Caco-2 (cell line): ENCODE measurements around the gene CDRT4. TPM values are rescaled to one million over a fixed set of nuclear protein-coding genes. Genes with fewer than 3 reads are reported as not detected.

Source experiments
- BruUV-seq: library from RNA; stranded (reverse); fragments of 400-500 nt; replicated peaks from 2 replicates; lab custom pipeline; 2021; lab: Mats Ljungman, UMichigan
- CTCF ChIA-PET: fragments of 300-600 bp; sonication (Branson Sonifier 250); formaldehyde crosslinking; loops from one replicate; lab custom pipeline; 2022; ENCODE audit warnings: antibody characterized with exemption; lab: Charles Lee
- POLR2A ChIA-PET: fragments of 300-600 bp; sonication (Branson Sonifier 250); formaldehyde crosslinking; loops from one replicate; lab custom pipeline; 2022; ENCODE audit warnings: antibody characterized with exemption; lab: Charles Lee
- DNase-seq, 2 experiments: peaks; one replicate each; pipeline versions ENCODE4 v3.0.0 to v3.0.0-alpha.2; 2020 to 2022
- H3K27me3 ChIP-seq: replicated peaks from 2 replicates; pipeline ENCODE4 v1.6.0; 2011; ENCODE audit warnings: low read length; ENCODE audit not compliant: control insufficient read depth, insufficient read depth
- H3K36me3 ChIP-seq: 2 replicates; pipeline ENCODE4 v1.5.1; 2011; ENCODE audit warnings: low read length; ENCODE audit not compliant: control insufficient read depth, insufficient read depth
- H3K4me1 ChIP-seq: fragments of 250-450 bp; sonication (Bioruptor Pico); 2 replicates; pipeline ENCODE4 v1.5.1; 2020; ENCODE audit warnings: mild to moderate bottlenecking
- H3K4me3 ChIP-seq: 2 replicates; pipeline ENCODE4 v1.5.1; 2011; ENCODE audit warnings: low read depth, mild to moderate bottlenecking, control low read depth, low read length
- H3K9me3 ChIP-seq: fragments of 250-450 bp; sonication (Bioruptor Pico); 2 replicates; pipeline ENCODE4 v1.5.1; 2020; ENCODE audit warnings: mild to moderate bottlenecking, moderate library complexity
- H3K27ac Mint-ChIP-seq: one replicate; pipeline ENCODE4 v1.8.0; 2022; ENCODE audit warnings: mixed read lengths; ENCODE audit not compliant: unreplicated experiment
- H3K27me3 Mint-ChIP-seq: one replicate; pipeline ENCODE4 v1.8.0; 2022; ENCODE audit warnings: mixed read lengths; ENCODE audit not compliant: insufficient read depth, unreplicated experiment
- H3K36me3 Mint-ChIP-seq: one replicate; pipeline ENCODE4 v1.8.0; 2022; ENCODE audit warnings: mild to moderate bottlenecking, mixed read lengths; ENCODE audit not compliant: insufficient read depth, unreplicated experiment
- H3K4me1 Mint-ChIP-seq: one replicate; pipeline ENCODE4 v1.8.0; 2022; ENCODE audit warnings: low read depth, mixed read lengths; ENCODE audit not compliant: unreplicated experiment
- H3K4me3 Mint-ChIP-seq: one replicate; pipeline ENCODE4 v1.8.0; 2022; ENCODE audit warnings: mild to moderate bottlenecking, moderate library complexity, mixed read lengths; ENCODE audit not compliant: unreplicated experiment
- H3K9me3 Mint-ChIP-seq: one replicate; pipeline ENCODE4 v1.8.0; 2022; ENCODE audit warnings: mixed read lengths; ENCODE audit not compliant: unreplicated experiment
- intact Hi-C: fragments of 100-400 bp; cut with micrococcal nuclease; formaldehyde crosslinking; loops from one replicate; pipeline ENCODE4 v1.10.0; 2022; ENCODE audit not compliant: unreplicated experiment
- total RNA-seq: library from RNA; stranded (reverse); gene quantifications from 2 replicates; pipeline ENCODE4 v1.2.3, GENCODE V29; 2022
- TF ChIP-seq, protein P1 (sequence below), 2 experiments: fragments of 200-600 bp in 1 of 2; IDR thresholded peaks; 1 replicate in 1 of 2; 2 replicates in 1 of 2; pipeline versions ENCODE4 v1.5.1 to v1.8.0; 2011 to 2022; ENCODE audit warnings: antibody characterized with exemption in 1 of 2, control low read depth in 1 of 2, inconsistent platforms in 1 of 2, low read depth in 1 of 2, low read length in 1 of 2, mild to moderate bottlenecking in 1 of 2, moderate library complexity in 1 of 2; ENCODE audit not compliant: insufficient read depth in 1 of 2, severe bottlenecking in 1 of 2, unreplicated experiment in 1 of 2

Gene CDRT4
- total RNA-seq, 1 experiment from 2014 or later: 6.3 TPM

DNA sequence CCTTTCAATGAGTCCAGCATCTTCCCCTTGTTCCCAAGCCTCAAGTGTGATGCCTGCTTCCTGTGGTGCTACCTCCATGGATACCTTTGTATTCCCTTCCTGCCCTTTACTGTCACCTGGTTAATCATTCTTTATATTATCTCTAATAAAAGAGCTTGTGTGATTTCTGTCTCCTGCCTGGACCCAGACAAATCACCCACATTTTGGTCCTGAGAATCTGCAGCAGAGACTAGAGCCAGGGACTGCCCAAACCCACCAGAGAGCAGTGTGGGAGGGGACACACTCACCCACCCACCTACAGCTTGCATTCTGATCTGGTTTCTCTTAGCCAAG is 30.2 kb downstream of the CDRT4 start:
- no peaks in the 10 kb centered on the region for H3K9me3 Mint-ChIP-seq
- intact Hi-C loops: no loop called here
- BruUV-seq: no TSS peak
- no peak overlapping the region for H3K4me3 Mint-ChIP-seq
- TF ChIP-seq, protein P1, sequence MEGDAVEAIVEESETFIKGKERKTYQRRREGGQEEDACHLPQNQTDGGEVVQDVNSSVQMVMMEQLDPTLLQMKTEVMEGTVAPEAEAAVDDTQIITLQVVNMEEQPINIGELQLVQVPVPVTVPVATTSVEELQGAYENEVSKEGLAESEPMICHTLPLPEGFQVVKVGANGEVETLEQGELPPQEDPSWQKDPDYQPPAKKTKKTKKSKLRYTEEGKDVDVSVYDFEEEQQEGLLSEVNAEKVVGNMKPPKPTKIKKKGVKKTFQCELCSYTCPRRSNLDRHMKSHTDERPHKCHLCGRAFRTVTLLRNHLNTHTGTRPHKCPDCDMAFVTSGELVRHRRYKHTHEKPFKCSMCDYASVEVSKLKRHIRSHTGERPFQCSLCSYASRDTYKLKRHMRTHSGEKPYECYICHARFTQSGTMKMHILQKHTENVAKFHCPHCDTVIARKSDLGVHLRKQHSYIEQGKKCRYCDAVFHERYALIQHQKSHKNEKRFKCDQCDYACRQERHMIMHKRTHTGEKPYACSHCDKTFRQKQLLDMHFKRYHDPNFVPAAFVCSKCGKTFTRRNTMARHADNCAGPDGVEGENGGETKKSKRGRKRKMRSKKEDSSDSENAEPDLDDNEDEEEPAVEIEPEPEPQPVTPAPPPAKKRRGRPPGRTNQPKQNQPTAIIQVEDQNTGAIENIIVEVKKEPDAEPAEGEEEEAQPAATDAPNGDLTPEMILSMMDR (IDR thresholded peaks at IDR 0.05; ENCODE audit: insufficient read depth in 1 of 2, low read depth in 1 of 2, low read length in 1 of 2, severe bottlenecking in 1 of 2, unreplicated experiment in 1 of 2): no peak
- peak overlapping the region; percentile 51 for H3K27ac Mint-ChIP-seq
- peaks cover 7% of the 10 kb centered on the region for H3K36me3 Mint-ChIP-seq
- H3K27me3 Mint-ChIP-seq: no peaks in the 10 kb centered on the region
- ChIA-PET POLR2A (no interaction called here), CTCF (no interaction called here)
- no peak for DNase-seq
- Histone ChIP-seq H3K36me3 (no peaks in the 10 kb centered on the region), H3K4me3 (no peak overlapping the region), H3K27me3 (no peaks in the 10 kb centered on the region), H3K4me1 (peaks cover 37% of the 10 kb centered on the region), H3K9me3 (no peaks in the 10 kb centered on the region)
- no peaks in the 10 kb centered on the region for H3K4me1 Mint-ChIP-seq

DNA sequence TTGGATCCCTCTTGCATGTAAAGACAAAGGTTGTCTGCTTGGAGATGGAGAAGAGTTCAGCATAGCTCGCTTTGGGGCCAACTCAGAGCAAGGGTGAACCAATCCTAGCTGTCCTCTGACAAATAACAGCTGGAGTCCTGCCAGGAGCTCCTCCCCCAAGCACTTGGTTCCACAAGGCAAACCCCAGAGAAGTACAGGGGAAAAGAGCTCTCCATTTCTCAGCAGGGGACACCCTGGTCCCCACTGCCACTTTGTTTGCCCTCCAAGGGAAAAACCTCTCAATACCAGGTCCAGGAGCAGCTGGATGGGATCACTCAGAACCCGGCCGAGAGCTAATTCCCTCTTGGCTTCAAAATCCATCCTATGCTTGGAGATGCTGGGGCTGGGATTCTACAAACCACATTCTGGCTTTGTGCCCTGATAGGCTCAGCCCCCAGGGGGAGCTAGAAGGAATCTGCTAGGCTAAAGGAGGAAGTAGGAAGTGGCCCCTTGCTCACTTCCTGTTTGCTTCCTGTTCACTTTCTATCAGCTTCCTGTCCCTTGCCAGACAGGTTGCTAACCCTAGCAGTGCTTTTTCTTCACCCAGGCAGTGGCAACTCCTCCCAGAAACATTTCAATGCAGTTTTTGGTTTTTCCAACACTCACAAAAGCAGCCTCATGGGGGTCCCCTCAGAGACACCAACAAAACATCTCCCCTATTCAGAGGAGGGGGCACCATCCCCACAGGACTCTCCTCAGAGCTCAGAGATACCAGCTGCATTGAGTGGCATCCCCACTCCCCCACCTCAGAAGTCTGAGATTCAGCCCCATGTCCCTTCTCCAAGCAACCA is 30.7 kb downstream of the CDRT4 start:
- DNase-seq: peak in 1 of 2 experiments; percentile 12
- Histone ChIP-seq H3K9me3 (no peaks in the 10 kb centered on the region), H3K4me3 (no peak overlapping the region), H3K4me1 (peaks cover 42% of the 10 kb centered on the region), H3K36me3 (no peaks in the 10 kb centered on the region), H3K27me3 (no peaks in the 10 kb centered on the region)
- Mint-ChIP-seq H3K4me1 (no peaks in the 10 kb centered on the region), H3K27me3 (no peaks in the 10 kb centered on the region), H3K36me3 (peaks cover 7% of the 10 kb centered on the region), H3K9me3 (no peaks in the 10 kb centered on the region), H3K27ac (peak overlapping the region; percentile 51), H3K4me3 (no peak overlapping the region)
- ChIA-PET CTCF (no interaction called here), POLR2A (no interaction called here)
- TF ChIP-seq, protein P1 (IDR thresholded peaks at IDR 0.05; ENCODE audit: insufficient read depth in 1 of 2, low read depth in 1 of 2, low read length in 1 of 2, severe bottlenecking in 1 of 2, unreplicated experiment in 1 of 2): no peak
- no TSS peak for BruUV-seq
- intact Hi-C loops: no loop called here

DNA sequence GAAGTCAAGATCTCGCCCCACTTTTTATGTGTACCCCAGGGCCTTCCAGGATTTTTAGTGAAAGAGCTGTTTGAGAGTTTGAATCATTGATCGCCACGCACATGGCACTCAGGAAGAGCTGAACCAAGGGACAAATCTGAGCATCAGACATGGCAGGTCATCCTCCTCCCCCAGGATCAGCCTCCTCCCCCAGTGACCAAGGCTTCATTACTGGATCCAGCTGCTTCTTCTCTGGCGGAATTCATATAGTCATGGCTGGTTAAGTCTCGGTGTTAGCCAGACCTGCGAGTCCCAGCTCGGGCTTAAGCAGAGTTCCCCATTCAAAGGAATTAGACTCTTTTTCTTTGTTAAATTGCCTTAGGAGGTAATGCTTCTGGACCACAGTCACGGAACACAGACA is 32.5 kb downstream of the CDRT4 start:
- Mint-ChIP-seq H3K27me3 (no peaks in the 10 kb centered on the region), H3K4me3 (no peak overlapping the region), H3K4me1 (no peaks in the 10 kb centered on the region), H3K36me3 (peaks cover 7% of the 10 kb centered on the region), H3K9me3 (no peaks in the 10 kb centered on the region), H3K27ac (peak overlapping the region; percentile 79)
- no peak overlapping the region for H3K4me3 ChIP-seq
- intact Hi-C loops: no loop called here
- H3K36me3 ChIP-seq: no peaks in the 10 kb centered on the region
- no TSS peak for BruUV-seq
- peaks cover 42% of the 10 kb centered on the region for H3K4me1 ChIP-seq
- no peak for DNase-seq
- TF ChIP-seq, protein P1 (IDR thresholded peaks at IDR 0.05; ENCODE audit: insufficient read depth in 1 of 2, low read depth in 1 of 2, low read length in 1 of 2, severe bottlenecking in 1 of 2, unreplicated experiment in 1 of 2): no peak
- no peaks in the 10 kb centered on the region for H3K9me3 ChIP-seq
- POLR2A ChIA-PET: interaction anchor here (0.6 kb wide), 1 partner anchor 23 kb away, joined by 3 read pairs; no protein-coding TSS in a partner anchor
- CTCF ChIA-PET: no interaction called here
- no peaks in the 10 kb centered on the region for H3K27me3 ChIP-seq
